HG03159 (cell line): ENCODE data around the gene NTM.

Experiments used
- ATAC-seq: cut with Tn5 transposase; IDR thresholded peaks from one replicate; pipeline ENCODE4 v1.9.1; 2021; ENCODE audit warnings: mild to moderate bottlenecking, moderate library complexity; ENCODE audit not compliant: unreplicated experiment

NTM gene

DNA sequence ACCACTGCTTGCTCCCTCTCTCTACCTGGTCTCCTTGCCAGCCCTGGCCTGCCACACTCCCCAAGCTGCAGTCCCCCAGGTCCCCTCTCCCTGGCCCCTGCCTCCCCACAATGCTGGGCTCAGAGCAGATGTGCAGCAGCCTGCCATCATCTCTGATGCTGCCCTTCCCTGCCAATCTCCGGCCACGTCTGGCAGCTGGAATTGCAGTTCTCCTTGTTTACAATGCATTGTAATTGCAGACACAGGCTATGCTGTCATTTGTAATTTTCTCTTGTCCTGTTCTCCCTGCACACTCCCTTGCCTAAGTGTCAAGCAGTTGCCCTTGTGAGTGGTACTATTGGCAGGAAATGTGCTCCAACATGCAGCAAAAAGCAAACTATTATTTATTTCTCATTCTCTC lies 222.3 kb downstream of the NTM start:
- no peak for ATAC-seq

DNA sequence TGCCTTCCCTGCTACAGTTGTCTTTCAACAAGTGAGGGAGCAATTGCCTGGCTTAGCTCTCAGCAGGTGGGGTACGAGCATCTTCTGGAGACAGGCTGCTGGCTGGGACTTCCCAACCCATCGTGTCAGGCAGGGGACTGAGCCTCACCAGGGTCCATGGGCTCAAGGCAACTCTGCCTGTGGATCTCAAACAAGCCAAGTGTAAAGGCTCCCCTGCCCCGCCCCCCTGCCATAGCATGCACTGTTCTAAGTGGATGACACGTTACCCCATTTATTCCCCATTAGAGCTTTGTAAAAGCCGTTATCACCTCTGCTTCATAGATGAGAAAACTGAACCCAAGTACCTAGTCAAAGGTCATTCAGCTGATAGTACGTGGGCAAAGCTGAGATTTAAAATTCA lies 222.9 kb downstream of the NTM start:
- ATAC-seq: no peak

DNA sequence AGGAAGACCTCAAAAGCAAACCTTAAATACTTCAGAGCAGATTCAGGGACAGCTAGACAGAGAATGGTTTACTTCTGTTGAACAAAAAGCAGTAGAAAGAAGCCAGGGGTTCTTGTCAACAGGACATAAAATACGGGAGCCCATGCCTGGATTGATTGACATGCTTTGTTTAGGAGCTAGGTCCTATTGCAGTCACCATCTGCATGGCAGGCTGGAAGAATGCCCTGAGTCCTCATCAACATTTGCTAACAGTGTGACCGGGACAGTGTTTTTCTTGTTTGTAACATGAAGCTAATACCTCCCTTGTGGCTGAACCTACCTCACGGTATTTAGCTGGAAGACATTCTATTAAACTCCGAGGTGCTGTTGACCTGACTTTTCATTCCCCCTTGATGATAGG lies 225.4 kb downstream of the NTM start:
- no peak for ATAC-seq

DNA sequence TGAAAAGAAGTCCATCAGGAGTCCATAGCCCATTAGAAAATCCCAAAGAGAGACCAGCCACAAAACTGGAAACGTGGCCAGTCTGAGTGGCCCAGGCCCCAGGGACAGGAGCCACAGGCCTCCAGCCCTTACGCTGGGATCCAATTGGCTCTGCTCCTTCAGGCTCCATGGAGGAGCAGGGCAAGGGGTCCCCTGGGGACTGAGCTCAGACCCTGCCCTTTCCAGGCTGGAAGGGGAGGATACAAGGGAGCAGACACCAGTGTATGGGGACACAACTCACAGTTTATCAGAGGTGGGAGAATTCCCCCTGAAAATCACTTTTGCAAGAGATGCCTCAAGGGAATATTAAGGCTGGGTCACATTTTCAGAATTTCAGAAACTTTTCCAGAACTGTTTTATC lies 227.5 kb downstream of the NTM start:
- ATAC-seq: no peak

DNA sequence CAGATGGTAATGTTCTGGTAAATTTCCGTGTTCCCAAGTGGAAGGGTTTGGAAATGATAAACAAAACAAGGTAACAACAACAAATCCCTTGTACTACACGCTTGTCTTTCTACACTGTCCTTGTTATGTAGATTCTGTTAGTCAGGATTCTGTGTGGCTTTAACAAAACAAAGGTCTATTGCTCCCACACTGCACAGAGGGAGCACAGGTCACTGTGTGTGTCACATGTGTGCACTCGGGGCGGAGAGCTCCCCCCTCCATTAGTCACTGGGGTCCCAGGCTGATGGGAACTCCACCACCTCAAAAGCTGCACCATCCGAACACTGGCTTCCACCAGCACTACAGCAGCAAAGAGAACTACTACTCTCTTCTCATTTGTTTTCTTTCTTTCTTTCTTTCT lies 227.9 kb downstream of the NTM start:
- ATAC-seq: no peak

DNA sequence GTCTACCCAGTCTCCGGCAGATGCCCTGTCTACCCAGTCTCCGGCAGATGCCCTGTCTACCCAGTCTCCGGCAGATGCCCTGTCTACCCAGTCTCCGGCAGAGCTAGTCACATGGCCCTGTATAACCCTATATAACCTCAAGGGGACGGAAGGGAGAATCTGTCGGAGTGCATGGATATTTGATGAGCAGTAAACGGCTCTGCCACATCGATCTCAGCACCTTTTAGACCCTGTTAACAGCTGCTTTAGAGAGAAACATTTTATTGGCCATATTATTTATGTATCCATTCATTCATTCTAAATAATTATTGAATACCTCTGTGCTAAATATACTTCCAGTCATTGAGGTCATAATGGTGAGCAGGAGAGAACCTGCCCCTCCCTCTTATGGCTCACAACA lies 228.9 kb downstream of the NTM start:
- ATAC-seq: no peak

DNA sequence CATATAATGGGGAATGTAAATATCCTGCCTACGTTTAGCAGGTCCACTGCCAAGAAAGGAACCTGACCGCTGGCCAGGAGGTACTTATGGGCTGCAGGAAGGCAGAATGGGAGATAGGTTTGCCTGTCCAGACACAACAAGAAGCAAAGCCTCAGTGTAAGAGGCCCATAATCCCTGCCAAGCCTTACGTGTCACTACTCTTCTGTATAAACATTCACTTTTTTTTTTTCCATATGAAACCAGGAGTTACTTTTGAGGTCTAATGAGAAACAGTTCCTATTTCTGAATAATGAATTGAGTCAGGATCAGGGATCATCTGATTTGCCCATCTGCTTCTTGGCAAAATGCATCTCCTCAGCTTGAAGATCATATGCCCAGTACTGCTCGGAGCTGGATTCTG lies 230.2 kb downstream of the NTM start:
- ATAC-seq: no peak

DNA sequence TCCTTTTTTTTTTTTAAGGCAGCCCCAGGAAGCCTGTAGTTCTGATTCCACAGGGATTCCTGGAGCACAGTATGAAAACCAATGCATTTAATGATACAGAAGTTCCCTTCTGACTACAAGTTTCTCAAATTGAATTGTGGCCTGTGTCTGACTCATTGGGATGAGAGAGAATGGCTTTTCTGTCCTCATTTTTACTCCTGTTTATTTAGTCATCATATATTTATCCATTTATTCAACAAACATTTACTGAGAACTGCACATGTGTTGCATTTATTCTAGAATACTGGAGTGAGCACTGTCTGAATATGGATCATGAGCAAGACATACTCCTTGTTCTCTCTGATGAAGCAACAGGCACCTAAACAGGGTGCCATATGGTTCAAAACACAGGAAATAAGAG lies 231.2 kb downstream of the NTM start:
- ATAC-seq: no peak

DNA sequence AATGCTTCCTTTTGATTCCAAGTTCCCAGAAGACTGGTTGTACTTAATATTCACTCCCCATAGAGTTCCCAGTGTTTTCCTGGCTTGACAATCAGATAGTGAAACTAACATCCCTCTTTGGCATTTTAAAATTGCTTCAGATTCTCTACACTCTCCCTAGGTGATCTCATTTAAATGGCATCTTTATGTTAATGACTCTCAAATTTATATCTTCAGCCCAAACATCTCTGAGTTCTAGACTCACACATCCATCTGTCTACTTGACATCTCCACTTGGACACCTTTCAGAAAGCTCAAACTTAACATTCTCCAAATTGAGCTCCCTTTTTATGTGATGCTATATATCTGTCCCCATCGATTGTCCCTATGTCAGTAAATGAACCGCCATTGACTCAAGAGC lies 232.0 kb downstream of the NTM start:
- no peak for ATAC-seq

DNA sequence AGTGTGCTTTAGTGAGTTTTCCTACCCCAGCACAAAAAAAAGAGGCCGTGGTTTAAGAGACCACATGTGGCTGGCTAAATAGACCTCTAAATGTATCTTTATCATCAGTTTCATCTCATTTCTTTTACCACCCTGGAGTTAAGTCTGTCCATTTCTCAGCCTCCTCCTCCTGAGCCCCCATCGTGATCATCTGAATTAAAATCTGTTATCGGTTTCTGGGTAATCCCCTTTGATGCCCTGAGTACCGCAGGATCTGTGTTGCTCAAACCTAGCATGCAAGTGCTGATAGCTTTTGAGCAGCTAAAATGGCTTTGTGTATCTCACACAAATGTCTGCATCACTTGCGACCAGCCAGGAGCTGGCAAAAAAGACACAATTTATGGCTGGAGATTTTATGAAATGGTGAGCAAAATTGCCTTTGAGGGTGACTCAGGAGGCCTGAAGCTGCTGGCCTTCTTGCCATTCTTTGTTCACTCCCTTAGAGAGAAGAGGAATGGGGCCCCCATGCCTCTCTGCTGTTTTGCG lies 236.5 kb downstream of the NTM start:
- ATAC-seq: no peak

DNA sequence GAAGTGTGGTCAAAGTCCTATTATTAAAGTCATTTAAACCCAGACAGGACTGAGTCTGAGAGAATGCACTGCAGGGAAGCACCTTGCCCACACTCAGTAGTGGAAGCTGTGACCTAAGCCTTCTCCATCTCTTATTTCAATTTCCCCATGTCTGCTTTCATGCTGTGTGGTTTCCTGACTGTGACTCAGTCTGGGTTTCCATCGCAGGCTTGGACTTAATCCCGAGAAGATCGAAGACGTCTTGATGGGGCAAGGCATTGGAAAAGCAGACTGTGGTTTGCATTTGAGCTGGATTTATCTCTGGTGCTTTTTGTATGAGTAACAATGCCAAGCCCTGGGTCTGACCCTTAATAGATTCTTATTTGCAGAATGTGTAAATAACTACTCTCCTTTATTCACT lies 238.9 kb downstream of the NTM start:
- ATAC-seq: no peak

DNA sequence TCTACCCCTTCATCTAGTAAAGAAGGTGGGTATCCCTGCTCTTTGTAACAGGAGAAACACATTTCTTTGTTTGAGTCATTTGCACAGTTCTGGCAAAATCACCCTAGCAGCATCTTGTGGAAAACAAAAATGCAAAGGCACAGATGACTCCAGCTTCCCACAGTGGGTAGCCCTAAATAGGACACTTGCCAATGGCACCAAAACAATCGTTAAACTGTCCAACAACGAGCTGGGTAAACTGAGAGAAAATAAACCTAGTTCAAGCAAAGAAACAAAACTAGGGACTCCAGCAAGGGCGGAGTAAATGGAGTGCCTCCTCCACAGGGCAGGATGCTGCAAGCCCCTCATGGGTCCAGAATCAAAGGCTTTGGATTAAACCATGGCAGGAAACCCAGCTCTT lies 239.5 kb downstream of the NTM start:
- ATAC-seq: no peak

DNA sequence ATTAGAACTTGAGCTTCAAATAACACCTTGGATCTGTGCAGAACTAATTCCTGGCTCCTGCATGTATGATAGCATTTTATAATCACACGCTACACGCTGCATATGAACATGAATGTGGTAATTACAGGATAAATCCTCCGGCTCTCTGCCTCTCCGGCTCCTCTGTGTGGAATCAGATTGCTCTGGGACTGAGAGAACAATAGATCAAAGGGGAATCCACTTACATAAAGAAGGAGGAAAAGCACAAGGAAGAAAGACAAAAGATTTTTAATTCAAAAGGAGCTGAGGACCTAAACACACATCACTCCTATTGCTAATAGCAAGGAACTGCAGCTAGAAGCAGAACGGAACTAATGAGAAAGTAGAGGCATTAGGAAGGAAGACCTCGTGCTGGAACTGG lies 240.9 kb downstream of the NTM start:
- ATAC-seq: no peak

DNA sequence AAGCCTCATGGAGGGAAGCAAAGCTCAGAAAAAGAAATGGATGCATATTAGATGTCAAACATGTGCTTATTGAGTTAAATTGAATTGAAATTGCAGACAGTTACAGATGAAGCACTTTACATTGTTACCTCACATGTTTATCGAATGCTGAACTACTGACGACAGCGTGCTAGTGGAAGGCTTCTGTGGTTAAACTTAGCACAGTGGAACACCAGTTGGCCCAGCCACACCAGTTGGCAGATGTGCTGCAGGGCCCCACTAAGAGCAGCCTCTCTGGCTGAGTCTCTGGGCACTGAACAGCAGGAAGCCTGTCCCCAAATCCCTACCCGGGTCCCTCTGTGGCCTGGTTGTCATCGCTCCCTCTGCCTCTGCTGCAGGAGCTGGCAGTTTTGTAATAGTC lies 242.1 kb downstream of the NTM start:
- ATAC-seq: no peak

DNA sequence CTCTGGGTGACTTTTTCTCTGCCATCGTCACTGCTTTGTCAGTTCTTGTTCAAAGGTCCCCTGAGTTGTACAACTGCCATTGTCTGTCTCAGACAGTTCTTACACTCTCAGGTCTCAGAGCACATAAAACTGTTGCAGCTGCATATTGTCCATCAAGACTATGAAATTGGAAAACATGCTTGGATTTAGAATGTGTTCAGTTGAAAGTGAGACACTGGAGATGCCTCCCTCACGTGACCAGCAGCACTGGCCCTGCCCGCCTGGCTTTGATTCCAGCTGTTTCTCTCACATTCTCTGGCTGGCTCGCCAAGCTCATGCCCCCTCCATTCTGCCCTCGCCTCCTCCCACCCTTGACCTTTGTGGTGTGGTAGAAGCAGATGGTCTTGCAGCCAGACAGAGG lies 244.2 kb downstream of the NTM start:
- ATAC-seq: no peak

DNA sequence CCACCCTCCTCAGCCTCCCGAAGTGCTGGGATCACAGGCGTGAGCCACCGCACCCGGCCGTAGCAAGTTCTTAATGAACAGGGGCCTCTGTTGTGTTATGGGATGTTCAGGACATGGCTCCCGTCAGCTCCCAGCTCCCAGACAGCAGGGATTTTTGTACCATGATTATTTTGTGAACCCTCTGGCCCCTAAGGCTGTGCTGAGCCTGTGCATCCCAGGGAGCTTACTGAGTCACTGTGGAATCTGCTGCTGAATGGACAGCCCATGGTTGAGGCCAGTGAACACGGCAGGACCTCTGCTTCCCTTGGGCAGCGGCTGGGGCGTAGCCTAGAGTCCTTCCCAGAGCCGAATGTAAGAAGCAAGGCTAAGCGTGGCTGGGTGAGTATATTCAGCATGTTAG lies 245.2 kb downstream of the NTM start:
- no peak for ATAC-seq

DNA sequence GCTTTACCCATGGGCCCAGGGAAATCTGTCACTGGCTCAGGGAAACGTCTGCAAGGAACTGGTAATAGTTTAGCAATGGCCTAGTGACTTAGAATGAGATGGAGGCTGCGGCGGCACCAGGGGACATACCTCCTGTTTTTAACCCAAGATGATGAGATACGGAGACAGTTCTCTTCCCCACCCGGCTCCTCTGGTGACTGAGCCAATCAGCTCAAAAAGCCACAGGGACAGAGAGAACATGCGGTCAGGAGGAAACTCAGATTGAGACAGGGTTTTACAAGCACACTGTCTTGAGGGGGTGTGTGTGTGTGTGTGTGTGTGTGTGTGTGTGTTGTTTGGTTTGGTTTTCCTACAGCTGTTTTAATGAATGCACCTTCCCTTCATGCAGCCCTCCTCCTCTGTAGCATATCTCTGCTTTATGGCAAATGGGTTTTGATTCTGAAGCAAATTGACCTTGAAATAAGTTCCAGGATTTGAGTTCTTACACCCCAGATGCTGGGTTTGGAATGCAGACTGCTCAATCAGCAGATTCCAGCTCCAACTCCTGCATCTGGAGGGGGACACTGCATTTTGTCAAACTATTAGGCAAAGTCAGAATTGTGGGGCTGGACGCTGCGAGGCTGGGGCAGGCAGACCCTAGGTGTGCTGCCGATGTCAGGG lies 246.2 kb downstream of the NTM start:
- ATAC-seq: no peak

DNA sequence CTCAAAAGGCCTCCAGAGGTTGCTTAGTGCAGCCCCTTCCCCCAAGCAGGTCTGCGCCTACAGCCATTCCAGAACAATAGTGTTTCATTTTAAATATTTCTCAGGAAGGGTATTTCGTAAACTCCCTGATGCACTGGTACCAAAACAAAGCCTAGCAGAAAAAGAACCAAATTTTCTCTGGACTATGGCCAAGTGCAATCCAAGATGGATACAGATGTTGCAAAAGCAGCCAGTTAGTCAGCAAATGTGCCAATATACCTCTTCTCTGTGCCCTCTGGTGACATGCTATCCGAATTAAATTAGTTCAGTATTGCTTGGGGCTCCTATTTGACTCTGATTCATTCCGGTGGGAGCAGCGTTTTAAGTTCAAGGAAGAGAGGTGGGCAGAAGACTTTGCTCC lies 247.8 kb downstream of the NTM start:
- ATAC-seq: no peak

DNA sequence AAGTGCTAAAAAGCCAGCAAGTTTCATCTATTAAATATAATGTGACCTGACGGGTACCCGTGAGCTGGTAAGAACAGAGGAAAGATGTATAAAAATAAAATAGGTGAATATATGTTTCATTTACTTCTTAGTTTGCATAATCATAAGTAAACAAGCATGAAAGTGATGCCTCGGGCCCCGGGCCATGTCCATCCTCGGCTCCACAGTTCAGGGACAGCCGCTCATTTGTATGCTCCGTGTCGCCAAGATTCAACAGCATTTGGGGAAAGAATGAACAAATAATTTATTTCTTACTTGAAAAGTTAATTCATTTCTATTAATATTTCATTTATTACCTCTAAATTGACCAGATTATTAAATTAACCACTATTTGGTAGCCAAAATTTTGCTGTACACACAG lies 251.8 kb downstream of the NTM start:
- ATAC-seq: no peak

DNA sequence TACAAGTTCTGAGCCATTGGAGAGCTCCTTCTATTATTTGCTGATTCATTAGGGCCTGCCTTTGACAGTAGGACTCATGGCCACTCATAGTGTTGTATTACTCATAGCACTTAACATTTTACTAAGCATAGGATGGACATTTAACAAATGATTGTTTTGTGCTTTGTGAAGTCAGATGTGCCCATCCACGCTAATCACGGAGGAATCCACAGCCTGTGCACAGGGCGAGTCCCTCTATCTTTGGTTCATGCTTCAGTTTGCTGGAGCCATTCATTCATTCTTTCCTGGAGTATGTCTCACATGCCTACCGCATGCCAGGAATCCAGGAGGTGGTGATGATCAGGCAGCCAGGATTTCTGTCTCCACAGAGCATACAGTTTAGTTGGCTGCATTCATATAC lies 254.1 kb downstream of the NTM start:
- no peak for ATAC-seq

DNA sequence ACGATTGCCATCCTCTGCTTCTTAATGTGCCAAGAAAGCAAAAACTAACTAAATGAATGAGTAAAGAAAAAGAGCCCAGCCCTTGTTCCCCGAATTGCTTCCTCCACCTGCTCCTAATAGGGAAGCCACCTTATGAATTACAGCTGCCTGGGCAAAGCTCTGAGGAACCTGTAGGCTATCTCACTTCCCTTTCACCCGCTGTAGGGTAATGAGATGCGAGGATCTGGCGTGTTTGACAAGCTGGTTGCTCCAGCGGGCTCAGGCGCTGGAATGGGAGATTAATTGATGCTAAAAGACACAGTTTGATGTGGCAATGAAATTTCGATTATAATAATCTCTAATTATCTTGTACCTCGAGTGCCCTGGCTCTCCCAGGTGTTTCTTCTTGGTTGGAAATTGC lies 256.4 kb downstream of the NTM start:
- no peak for ATAC-seq

DNA sequence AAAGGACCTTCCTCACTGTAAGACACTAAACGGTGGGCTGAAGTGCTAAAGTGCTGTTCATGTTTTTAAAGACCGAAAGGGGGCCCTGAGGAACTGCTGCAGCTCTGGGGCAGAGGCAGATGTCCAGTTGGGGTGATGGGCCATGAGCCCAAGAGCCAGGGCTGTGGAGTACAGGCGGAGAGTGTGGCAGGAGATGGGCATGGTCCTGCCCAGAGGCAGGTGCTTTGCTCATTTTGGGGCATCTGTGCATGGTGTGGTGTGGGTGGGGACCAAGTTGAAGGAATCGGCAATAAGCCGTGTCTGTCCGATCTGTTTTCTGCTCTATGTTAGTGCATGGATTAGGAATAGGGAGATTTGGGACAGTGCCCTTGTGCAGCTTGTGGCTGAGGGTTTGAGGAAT lies 258.3 kb downstream of the NTM start:
- no peak for ATAC-seq

DNA sequence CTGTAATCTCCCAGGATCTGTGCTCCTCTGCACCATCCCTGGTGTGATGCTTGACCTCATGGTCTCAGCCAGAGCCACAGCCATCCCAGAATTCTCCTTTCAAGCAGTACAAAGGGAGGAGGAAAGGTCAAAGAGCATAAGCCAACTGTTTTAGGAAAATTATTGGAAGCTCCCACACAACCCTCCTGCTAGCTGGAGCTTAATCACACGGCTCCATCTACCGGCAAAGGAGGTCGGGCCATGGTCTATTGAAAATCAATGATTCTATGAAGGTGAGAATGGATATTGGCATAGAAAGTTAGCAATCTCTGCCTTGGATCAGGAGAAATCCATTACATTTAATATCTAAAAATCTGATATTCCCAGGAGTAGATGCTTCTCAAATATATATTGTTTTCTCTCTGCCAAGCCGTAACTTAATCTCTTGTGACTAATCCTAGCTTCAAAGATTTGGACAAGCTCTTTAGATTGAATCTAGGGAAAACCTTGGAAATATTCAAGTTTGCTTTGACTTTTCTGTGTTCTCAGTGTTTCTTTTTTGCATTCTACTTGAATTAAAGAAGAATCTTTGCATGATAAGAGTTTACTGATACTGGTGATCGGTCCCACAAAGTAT lies 259.6 kb downstream of the NTM start:
- ATAC-seq: no peak
